Measurements from ENCODE around the gene SCAF8. TPM values are rescaled to one million over a fixed set of nuclear protein-coding genes. Genes with fewer than 3 reads are reported as not detected.

The SCAF8 gene
- total and polyA plus RNA-seq, 10 donors = 10.5 to 60.7 (median 52.2) TPM

DNA sequence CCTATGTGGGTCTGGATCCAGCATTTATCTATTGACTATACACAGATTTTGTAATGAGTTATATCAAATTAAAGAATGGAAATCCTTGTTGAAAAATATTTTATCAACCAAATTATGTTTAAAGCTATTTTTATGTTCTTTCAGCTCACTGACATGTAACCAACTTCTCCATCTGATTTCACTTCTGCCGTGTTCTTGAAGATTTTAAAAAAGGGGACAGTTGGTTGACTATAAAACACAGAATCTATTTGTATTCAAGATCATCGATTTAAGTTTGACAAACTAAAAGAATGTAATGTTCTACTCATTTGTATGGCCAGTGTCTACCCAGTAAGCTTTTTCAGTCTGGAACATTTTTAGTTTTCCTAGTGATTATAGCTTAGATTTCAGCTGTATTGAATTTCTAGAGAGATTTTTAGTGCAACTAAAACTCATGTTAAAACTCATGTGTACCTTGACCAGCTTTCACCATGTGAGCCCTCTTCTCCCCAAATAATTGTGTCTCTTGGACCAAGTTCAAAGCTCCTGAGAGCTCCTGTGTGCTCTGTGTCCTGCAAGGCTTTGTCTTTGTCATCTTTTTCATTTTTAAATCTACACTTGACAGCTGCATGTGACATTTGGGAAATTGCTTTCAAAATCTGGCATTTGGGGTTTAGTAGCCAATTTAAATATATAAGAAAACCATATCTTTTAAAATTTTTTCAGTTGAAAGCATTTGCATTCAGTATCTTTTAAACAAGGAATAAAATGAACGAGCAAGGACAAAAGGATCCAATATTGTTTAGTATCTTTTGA lies 143.5 kb downstream of the SCAF8 start:
- DNase-seq = no peak
- peaks cover 0 to 3% (median 0%) of the 10 kb centered on the region in 6 donors for H3K4me1 ChIP-seq
- 76 to 90% (median 85%) methylated on average over 3 of the region's 3 CpGs for WGBS, 5 donors
- TF ChIP-seq, protein P1, sequence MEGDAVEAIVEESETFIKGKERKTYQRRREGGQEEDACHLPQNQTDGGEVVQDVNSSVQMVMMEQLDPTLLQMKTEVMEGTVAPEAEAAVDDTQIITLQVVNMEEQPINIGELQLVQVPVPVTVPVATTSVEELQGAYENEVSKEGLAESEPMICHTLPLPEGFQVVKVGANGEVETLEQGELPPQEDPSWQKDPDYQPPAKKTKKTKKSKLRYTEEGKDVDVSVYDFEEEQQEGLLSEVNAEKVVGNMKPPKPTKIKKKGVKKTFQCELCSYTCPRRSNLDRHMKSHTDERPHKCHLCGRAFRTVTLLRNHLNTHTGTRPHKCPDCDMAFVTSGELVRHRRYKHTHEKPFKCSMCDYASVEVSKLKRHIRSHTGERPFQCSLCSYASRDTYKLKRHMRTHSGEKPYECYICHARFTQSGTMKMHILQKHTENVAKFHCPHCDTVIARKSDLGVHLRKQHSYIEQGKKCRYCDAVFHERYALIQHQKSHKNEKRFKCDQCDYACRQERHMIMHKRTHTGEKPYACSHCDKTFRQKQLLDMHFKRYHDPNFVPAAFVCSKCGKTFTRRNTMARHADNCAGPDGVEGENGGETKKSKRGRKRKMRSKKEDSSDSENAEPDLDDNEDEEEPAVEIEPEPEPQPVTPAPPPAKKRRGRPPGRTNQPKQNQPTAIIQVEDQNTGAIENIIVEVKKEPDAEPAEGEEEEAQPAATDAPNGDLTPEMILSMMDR (IDR thresholded peaks at IDR 0.05 in 8 of 11, conservative IDR thresholded peaks at IDR 0.05 in 3 of 11) = no peak
- intact Hi-C loops (cut with DNase I; ENCODE audit: low total_unique reads) = no loop called here
- H3K27me3 ChIP-seq (replicated peaks in 1 of 7) = no peaks in the 10 kb centered on the region
- H3K36me3 ChIP-seq = peaks cover 0 to 25% (median 0%) of the 10 kb centered on the region in 6 donors
- H3K4me3 ChIP-seq = no peak overlapping the region
- no peaks in the 10 kb centered on the region for H3K9me3 ChIP-seq
- H3K27ac ChIP-seq = no peak overlapping the region

DNA sequence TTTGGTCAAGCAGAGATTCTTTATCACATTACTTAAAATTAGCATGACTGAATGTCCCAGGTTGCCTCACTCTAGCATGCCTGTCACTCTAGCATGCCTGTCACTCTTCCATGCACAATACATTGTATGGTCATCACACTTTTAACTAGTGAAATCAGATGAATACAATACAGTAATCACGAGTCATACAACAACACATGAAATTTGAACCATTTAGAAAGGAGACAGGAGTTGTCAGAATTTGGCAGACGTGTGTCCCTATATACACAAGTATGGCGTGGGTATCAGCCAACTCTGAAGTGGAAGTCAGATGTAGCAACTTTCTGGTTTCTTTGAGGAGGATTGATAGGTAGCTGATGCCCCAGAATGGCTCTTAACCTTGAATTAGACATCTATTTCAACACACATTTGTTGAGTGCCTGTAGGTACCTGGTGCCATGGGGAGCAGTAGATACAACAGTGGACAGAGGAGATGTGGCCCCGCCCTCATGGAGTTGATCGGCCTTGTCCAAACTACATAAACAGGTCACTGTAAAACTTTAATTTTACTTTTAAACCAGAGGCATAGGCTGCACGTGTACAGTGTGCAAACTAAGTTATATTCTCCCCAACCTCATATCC lies 145.8 kb downstream of the SCAF8 start:
- 93 to 96% (median 96%) methylated on average over 6 of the region's 6 CpGs for WGBS, 5 donors
- intact Hi-C loops (cut with DNase I; ENCODE audit: low total_unique reads) = no loop called here
- no peak for DNase-seq
- Histone ChIP-seq H3K27me3 (replicated peaks in 1 of 7) (no peaks in the 10 kb centered on the region), H3K9me3 (no peaks in the 10 kb centered on the region), H3K27ac (no peak overlapping the region), H3K4me3 (no peak overlapping the region), H3K36me3 (peaks cover 0 to 29% (median 2%) of the 10 kb centered on the region in 6 donors), H3K4me1 (peaks cover 0 to 3% (median 0%) of the 10 kb centered on the region in 6 donors)
- no peak for TF ChIP-seq POLR2AphosphoS5 (IDR thresholded peaks at IDR 0.05)
- TF ChIP-seq, protein P1 (IDR thresholded peaks at IDR 0.05 in 8 of 11, conservative IDR thresholded peaks at IDR 0.05 in 3 of 11) = no peak
- TF ChIP-seq POLR2A (IDR thresholded peaks at IDR 0.05) = no peak

DNA sequence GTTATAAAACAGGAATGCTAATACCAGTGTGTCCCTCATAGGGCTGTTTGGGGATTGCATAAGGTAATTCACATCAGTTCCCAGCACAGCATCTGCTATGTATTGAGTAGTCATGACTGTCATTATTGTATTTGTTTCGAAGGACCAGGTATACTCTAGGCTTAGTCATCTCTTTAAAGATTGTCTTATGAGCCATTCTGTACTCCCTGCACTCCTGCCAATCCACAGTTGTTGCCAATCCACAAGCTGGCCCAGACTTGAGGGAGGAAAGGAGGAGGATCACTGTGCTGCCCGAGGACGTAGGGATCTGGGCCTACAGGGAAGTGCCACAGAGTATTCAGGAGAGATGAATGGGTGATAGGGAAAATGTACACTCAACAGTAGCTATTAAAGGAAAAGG lies 148.9 kb downstream of the SCAF8 start:
- 81 to 96% (median 95%) methylated on average over 3 of the region's 3 CpGs for WGBS, 5 donors

More for the DNA sequence above, 148.9 kb downstream of the SCAF8 start:
- no peaks in the 10 kb centered on the region for H3K4me1 ChIP-seq
- no peak overlapping the region for H3K27ac ChIP-seq
- intact Hi-C loops (cut with DNase I; ENCODE audit: low total_unique reads) = no loop called here
- peaks cover 0 to 34% (median 2%) of the 10 kb centered on the region in 6 donors for H3K36me3 ChIP-seq
- TF ChIP-seq, protein P1 (IDR thresholded peaks at IDR 0.05 in 8 of 11, conservative IDR thresholded peaks at IDR 0.05 in 3 of 11) = no peak
- no peak for TF ChIP-seq POLR2A (IDR thresholded peaks at IDR 0.05)
- TF ChIP-seq POLR2AphosphoS5 (IDR thresholded peaks at IDR 0.05) = no peak
- DNase-seq = no peak
- H3K4me3 ChIP-seq = no peak overlapping the region
- no peaks in the 10 kb centered on the region for H3K27me3 ChIP-seq (replicated peaks in 1 of 7)
- no peaks in the 10 kb centered on the region for H3K9me3 ChIP-seq

Small RNA genes lying within 50 kb of the gene (microRNA-seq; reads per million reads assigned to microRNA genes)
- gene MIR1273C = 0 reads per million in 3 donors

Small RNA genes lying within 50 kb of the gene (small RNA-seq; reads per million reads assigned to genes)
- 0 reads per million in 4 donors for gene MIR1273C
- gene RNU6-824P = 0 reads per million in 4 donors

Other genes starting within 250 kb of the SCAF8 start
- gene CNKSR3, start 222.7 kb upstream of the SCAF8 start, total RNA-seq = 10 to 100 TPM; 10.6 to 45.0 (median 21.4) TPM
- 1 to 10 TPM; 1.7 to 5.9 (median 1.8) TPM for gene CNKSR3, start 222.7 kb upstream of the SCAF8 start, polyA plus RNA-seq

All from spleen (tissue), 11 donors.